HCT116 (cell line): ENCODE results near the gene PARVG.

Experiments used
- ELF1 ChIP-seq: IDR thresholded peaks from 2 replicates; pipeline ENCODE4 v1.6.1; 2012; ENCODE audit warnings: low read depth, borderline replicate concordance
- EZH2phosphoT487 ChIP-seq: fragments of 200-600 bp; IDR thresholded peaks from 2 replicates; pipeline ENCODE4 v1.6.1; 2018; ENCODE audit warnings: antibody characterized with exemption, borderline replicate concordance
- JUND ChIP-seq: IDR thresholded peaks from 2 replicates; pipeline ENCODE4 v1.6.1; 2012
- POLR2A ChIP-seq: IDR thresholded peaks from 2 replicates; pipeline ENCODE4 v1.7.0; 2011; ENCODE audit warnings: borderline replicate concordance; ENCODE audit not compliant: insufficient read depth, insufficient read length; ENCODE audit errors: extremely low read depth
- POLR2AphosphoS5 ChIP-seq: IDR thresholded peaks from 2 replicates; pipeline ENCODE4 v1.6.1; 2011; ENCODE audit warnings: mild to moderate bottlenecking, low read depth, low read length, moderate library complexity
- SP1 ChIP-seq: IDR thresholded peaks from 2 replicates; pipeline ENCODE4 v1.6.1; 2012; ENCODE audit warnings: low read depth
- SRF ChIP-seq: IDR thresholded peaks from 2 replicates; pipeline ENCODE4 v1.6.1; 2012; ENCODE audit warnings: low read depth
- YY1 ChIP-seq: IDR thresholded peaks from 2 replicates; pipeline ENCODE4 v1.6.1; 2011; ENCODE audit warnings: low read length, low read depth, moderate library complexity, mild to moderate bottlenecking; ENCODE audit not compliant: insufficient replicate concordance; ENCODE audit errors: extremely low read depth
- ZFX ChIP-seq: fragments of 450-650 bp; IDR thresholded peaks from 2 replicates; pipeline ENCODE4 v1.6.1; 2017
- ZNF274 ChIP-seq: fragments of 200-500 bp; sonication (Bioruptor generic); IDR thresholded peaks from 2 replicates; pipeline ENCODE4 v1.6.1; 2014; ENCODE audit warnings: mild to moderate bottlenecking, low read depth, low read length, inconsistent platforms
- TF ChIP-seq, protein P1 (sequence below), 3 experiments: fragments of 200-600 bp in 1 of 3; sonication (generic) in 1 of 3; IDR thresholded peaks in 2 of 3; conservative IDR thresholded peaks in 1 of 3; 2 replicates each; pipeline ENCODE4 v1.5.1; 2012 to 2017; ENCODE audit warnings: low read depth in 2 of 3, low read length in 2 of 3, antibody characterized with exemption in 1 of 3, borderline replicate concordance in 1 of 3, control low read depth in 1 of 3, mild to moderate bottlenecking in 1 of 3, mixed read lengths in 1 of 3, mixed run types in 1 of 3, moderate library complexity in 1 of 3; ENCODE audit not compliant: insufficient read depth in 1 of 3
- TF ChIP-seq, protein P2 (sequence below): IDR thresholded peaks from 2 replicates; pipeline ENCODE4 v1.6.1; 2012; ENCODE audit warnings: low read depth
- TF ChIP-seq, protein P3 (sequence below): IDR thresholded peaks from 2 replicates; pipeline ENCODE4 v1.6.1; 2012

DNA sequence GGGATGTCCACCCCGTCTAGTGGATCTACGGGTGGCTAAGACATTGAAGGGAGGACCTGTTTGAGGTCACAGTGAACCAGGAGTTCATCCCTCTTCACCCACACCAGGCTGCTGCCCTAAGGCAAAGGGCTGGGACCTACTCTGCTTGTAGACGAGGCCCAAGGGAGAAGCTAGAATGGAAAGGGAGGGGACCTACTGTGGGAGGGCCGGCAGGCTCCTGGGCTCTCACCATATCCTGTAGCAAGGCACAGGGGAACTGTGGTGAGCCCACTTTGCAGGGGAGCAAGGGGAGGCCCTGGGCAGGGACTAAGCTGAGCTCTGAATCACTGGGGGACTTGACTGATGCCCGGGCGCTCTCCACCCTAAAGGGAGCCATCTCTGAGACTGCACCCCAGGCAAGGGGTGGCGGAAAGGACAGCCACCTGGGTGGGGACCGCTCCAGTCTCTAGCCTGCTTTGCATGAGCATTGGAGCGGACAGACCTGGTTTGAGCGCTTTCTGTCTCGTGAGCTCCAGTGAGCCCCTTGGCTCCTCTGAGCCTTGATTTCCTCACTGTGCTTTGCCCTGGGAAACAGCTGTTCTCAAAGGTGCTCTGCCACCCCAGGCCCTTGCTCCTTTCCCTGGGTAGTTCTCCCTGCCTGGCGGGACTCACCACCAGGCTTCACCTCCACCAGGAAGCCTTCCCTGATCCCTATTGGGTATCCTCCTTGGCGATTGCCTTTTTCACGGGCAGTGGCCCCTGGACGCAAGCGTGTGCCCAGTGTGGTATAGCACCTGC lies 24.2 kb downstream of the PARVG start:
- TF ChIP-seq, protein P1, sequence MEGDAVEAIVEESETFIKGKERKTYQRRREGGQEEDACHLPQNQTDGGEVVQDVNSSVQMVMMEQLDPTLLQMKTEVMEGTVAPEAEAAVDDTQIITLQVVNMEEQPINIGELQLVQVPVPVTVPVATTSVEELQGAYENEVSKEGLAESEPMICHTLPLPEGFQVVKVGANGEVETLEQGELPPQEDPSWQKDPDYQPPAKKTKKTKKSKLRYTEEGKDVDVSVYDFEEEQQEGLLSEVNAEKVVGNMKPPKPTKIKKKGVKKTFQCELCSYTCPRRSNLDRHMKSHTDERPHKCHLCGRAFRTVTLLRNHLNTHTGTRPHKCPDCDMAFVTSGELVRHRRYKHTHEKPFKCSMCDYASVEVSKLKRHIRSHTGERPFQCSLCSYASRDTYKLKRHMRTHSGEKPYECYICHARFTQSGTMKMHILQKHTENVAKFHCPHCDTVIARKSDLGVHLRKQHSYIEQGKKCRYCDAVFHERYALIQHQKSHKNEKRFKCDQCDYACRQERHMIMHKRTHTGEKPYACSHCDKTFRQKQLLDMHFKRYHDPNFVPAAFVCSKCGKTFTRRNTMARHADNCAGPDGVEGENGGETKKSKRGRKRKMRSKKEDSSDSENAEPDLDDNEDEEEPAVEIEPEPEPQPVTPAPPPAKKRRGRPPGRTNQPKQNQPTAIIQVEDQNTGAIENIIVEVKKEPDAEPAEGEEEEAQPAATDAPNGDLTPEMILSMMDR (IDR thresholded peaks at IDR 0.05 in 2 of 3, conservative IDR thresholded peaks at IDR 0.05 in 1 of 3; ENCODE audit: borderline replicate concordance in 1 of 3, insufficient read depth in 1 of 3, low read depth in 2 of 3, low read length in 2 of 3): no peak
- TF ChIP-seq ELF1 (no peak), EZH2phosphoT487 (no peak), POLR2A (no peak), ZFX (no peak), POLR2AphosphoS5 (no peak), ZNF274 (no peak), SRF (no peak), YY1 (no peak), JUND (no peak), SP1 (no peak)
- TF ChIP-seq, protein P2, sequence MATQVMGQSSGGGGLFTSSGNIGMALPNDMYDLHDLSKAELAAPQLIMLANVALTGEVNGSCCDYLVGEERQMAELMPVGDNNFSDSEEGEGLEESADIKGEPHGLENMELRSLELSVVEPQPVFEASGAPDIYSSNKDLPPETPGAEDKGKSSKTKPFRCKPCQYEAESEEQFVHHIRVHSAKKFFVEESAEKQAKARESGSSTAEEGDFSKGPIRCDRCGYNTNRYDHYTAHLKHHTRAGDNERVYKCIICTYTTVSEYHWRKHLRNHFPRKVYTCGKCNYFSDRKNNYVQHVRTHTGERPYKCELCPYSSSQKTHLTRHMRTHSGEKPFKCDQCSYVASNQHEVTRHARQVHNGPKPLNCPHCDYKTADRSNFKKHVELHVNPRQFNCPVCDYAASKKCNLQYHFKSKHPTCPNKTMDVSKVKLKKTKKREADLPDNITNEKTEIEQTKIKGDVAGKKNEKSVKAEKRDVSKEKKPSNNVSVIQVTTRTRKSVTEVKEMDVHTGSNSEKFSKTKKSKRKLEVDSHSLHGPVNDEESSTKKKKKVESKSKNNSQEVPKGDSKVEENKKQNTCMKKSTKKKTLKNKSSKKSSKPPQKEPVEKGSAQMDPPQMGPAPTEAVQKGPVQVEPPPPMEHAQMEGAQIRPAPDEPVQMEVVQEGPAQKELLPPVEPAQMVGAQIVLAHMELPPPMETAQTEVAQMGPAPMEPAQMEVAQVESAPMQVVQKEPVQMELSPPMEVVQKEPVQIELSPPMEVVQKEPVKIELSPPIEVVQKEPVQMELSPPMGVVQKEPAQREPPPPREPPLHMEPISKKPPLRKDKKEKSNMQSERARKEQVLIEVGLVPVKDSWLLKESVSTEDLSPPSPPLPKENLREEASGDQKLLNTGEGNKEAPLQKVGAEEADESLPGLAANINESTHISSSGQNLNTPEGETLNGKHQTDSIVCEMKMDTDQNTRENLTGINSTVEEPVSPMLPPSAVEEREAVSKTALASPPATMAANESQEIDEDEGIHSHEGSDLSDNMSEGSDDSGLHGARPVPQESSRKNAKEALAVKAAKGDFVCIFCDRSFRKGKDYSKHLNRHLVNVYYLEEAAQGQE: no peak
- TF ChIP-seq, protein P3, sequence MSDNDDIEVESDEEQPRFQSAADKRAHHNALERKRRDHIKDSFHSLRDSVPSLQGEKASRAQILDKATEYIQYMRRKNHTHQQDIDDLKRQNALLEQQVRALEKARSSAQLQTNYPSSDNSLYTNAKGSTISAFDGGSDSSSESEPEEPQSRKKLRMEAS: no peak
